ENCODE data around the gene TPM4.
"Not testable (repeated sequence)": the region's sequence is repeated elsewhere in the genome, so short reads cannot be mapped to it uniquely, and the experiment has no call there.

The TPM4 gene

DNA sequence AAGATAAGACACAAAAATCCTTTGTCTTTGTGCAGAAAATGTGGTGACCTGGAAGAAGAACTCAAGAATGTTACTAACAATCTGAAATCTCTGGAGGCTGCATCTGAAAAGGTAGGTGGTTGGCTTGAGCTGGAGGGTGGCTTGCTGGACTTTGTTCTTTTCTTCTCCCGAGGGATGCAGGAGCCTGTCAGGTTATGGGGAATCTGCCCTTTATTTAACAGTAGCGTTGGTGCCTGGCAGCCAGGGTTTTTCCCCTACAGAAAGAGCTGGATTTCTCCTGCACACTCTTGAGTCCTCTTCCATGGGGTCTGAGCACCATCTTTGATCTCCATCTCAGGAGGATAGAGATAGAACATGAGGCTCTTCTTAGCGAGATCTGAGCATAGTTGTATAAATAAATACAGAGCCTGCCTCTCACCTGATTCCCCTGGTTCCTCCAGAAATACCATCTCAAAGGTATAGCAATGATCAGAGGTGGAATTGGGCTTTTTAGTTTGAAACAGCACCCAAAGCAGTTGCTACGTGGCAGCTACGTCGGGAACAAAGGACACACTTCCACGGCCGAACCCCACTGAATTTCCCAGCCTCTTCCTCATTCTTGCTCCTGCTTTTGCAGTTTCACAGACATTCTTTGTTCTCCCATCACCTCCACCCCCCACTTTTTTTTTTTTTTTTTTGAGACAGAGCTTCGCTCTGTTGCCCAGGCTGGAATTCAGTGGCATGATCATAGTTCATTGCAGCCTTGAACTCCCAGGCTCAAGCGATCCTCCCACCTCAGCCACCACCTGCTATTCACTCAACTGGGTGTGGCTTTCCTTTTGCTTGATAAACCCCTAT, 12.9 kb downstream of the TPM4 start:
- DNase-seq (ENCODE audit: insufficient read length) = no peak
- FAIRE-seq = no peak
- no peak for TF ChIP-seq TAF1 (IDR thresholded peaks at IDR 0.05; ENCODE audit: borderline replicate concordance, low read depth, low read length)
- peak; percentile 27; the same call in 1 of the 2 replicates for TF ChIP-seq POLR2A (IDR thresholded peaks at IDR 0.05; ENCODE audit: low read depth, low read length)
- no peak; the same call in 1 of the 2 replicates for TF ChIP-seq POLR2AphosphoS5 (IDR thresholded peaks at IDR 0.05; ENCODE audit: low read depth, low read length)

DNA sequence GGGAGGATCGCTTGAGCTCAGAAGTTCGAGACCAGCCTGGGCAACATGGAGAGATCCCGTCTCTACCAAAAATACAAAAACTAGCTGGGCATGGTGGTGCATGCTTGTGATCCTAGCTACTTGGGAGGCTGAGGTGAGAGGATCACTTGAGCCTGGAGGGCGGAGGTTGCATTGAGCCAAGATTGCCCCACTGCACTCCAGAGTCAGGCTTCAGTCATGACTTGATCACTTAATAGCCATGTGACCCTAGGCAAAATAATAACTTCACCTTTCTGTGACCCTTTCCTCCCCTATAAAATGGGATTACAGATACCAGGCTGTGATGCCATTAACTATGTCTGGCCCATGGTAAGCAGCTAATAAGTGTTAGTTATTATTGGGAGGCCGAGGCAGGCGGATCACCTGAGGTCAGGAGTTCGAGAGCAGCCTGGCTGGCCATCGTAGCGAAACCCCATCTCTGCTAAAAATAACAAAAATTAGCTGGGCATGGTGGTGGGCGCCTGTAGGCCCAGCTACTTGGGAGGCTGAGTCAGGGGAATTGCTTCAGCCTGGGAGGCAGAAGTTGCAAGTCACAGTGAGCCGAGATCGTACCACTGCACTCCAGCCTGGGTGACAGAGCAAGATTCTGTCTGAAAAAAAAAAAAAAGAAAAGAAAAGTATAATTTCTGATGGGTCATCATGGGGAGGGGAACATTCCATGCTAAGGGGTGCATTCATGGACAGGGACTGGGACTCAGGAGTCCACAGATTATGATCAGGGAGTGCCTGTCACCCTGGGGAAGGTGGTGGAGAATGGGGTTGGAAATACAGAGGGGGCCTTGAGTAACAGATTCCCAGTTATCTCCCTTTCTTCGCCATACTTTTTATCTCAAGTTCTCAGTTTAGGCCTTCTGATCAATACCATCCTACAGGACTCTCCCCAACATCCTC, 15.5 kb downstream of the TPM4 start:
- DNase-seq (ENCODE audit: insufficient read length) (no peak), FAIRE-seq (no peak)
- TF ChIP-seq TAF1 (IDR thresholded peaks at IDR 0.05; ENCODE audit: borderline replicate concordance, low read depth, low read length) (no peak), POLR2AphosphoS5 (IDR thresholded peaks at IDR 0.05; ENCODE audit: low read depth, low read length) (peak; percentile 46; the same call in 1 of the 2 replicates), POLR2A (IDR thresholded peaks at IDR 0.05; ENCODE audit: low read depth, low read length) (peak; percentile 69)

DNA sequence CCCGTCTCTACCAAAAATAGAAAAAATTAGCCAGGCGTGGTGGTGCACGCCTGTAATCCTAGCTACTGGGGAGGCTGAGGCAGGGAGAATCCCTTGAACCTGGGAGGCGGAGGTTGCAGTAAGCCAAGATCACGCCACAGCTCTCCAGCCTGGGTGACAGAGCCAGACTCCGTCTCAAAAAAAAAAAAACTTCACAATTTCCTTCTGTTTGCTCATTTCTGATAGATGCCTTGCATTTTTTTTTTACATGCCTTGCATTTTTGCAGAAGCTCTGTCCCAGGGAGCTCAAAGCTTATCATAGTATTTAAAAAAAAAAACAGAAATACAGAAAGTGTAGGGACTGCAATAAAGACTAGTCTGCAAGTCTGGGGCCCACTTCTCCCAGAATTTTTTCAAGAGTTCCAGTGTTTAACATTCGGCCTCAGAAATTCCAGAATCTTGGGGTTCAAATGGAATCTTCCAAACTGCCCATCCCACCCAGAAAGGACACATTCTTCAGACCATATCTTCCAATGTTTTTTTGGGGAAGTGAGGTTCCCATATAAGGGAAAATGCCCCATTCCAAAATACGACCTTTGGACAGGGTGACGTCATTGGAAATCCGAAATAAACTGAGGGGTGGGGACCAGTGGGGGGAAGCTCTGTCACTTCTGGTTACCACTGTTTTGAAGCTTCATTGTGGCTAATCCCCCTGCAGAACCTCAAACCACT, 18.2 kb downstream of the TPM4 start:
- FAIRE-seq (no peak), DNase-seq (ENCODE audit: insufficient read length) (no peak)
- TF ChIP-seq TAF1 (IDR thresholded peaks at IDR 0.05; ENCODE audit: borderline replicate concordance, low read depth, low read length) = no peak
- TF ChIP-seq POLR2AphosphoS5 (IDR thresholded peaks at IDR 0.05; ENCODE audit: low read depth, low read length) = no peak
- TF ChIP-seq POLR2A (IDR thresholded peaks at IDR 0.05; ENCODE audit: low read depth, low read length) = no peak

DNA sequence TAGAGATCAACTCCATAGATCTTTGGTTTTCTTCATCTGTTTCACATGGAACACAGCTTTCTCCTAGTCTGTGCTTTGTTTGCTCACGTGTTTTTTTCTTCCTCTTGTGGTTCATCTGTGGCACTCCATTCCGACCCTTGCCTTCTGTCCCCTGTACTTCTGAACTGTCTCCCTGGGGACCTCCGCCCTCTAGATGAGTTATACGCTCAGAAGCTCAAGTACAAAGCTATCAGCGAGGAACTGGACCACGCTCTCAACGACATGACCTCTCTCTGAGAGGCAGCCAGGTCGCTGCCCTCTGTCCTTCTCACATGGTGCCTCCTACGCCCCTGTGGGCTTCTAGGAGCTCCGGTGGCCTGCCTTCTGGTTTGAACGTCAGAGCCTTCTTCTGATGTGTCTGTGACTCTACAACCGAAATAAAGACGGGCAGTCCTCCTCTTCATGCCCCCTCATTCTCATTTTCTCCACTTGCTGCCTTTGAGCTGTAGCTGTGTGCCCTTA, 18.8 kb downstream of the TPM4 start:
- TF ChIP-seq TAF1 (IDR thresholded peaks at IDR 0.05; ENCODE audit: borderline replicate concordance, low read depth, low read length) = no peak
- TF ChIP-seq POLR2A (IDR thresholded peaks at IDR 0.05; ENCODE audit: low read depth, low read length) = 0 out of 2 replicates have a peak, but pooled peaks have one; percentile 33
- TF ChIP-seq POLR2AphosphoS5 (IDR thresholded peaks at IDR 0.05; ENCODE audit: low read depth, low read length) = peak; percentile 58
- no peak for DNase-seq (ENCODE audit: insufficient read length)
- FAIRE-seq = no peak

DNA sequence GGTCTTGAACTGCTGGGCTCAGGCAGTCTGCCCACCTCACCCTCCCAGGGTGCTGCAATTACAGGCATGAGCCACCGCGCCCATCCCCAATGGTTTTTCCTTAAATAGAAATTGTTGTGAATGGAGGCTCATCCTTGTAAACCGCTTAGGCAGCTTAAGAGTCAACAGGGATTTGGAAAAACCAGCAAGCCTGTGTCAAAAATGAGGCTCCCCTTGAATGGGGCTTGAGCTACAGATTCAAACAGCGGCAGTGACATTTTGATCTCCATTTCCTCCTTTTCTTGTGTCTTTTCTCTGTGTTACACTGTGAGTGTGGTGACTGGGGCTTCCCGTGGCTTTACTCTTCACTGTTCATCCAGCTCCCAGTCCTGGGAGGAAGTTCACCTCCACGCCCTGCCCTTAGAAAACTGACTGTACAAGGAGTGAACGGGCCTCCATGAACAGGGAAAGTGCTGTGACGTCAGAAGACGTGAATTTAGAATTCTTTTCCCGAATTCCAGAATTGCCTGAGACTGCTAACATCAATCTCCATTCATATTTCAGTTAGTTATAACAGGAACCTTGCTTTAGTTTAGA, 20.1 kb downstream of the TPM4 start:
- no peak; the same call in 1 of the 2 replicates for TF ChIP-seq POLR2A (IDR thresholded peaks at IDR 0.05; ENCODE audit: low read depth, low read length)
- TF ChIP-seq POLR2AphosphoS5 (IDR thresholded peaks at IDR 0.05; ENCODE audit: low read depth, low read length) = peak; percentile 54
- DNase-seq (ENCODE audit: insufficient read length) = no peak
- FAIRE-seq = no peak

DNA sequence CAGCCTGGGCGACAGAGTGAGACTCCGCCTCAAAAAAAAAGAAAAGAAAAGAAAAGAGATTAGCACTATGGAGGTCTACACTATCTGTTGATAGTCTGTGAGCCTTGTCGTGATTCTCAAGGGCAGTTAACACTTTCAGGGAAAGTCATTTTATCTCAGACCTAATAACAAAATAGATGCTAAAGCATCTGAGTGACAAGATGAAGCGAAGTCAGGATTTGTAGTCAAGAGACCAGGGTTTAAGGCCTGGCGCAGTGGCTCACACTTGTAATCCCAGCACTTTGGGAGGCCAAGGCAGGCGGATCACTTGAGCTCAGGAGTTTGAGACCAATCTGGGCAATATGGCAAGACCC, 22.1 kb downstream of the TPM4 start:
- DNase-seq (ENCODE audit: insufficient read length) (no peak), FAIRE-seq (no peak)
- peak; percentile 8; the same call in 1 of the 2 replicates for TF ChIP-seq POLR2A (IDR thresholded peaks at IDR 0.05; ENCODE audit: low read depth, low read length)
- 0 out of 2 replicates have a peak, but pooled peaks have one; percentile 2 for TF ChIP-seq POLR2AphosphoS5 (IDR thresholded peaks at IDR 0.05; ENCODE audit: low read depth, low read length)
- TF ChIP-seq TAF1 (IDR thresholded peaks at IDR 0.05; ENCODE audit: borderline replicate concordance, low read depth, low read length) = no peak

DNA sequence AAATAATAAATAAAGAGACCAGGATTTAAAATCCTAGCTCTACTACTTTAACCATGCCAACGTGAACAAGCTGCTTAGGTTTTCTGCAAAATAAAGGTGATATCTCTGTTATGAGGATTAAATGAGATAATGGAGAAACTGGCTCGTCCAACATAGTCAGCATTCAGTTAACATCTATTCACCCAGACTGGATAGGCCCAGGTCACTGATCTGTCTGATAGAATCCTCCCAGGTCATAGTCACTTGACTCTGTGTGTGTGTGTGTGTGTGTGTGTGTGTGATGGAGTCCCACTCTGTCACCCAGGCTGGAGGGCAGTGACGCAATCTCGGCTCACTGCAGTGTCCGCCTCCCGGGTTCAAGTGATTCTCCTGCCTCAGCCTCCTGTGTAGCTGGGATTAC, 22.5 kb downstream of the TPM4 start:
- TF ChIP-seq POLR2A (IDR thresholded peaks at IDR 0.05; ENCODE audit: low read depth, low read length) (peak; percentile 60), TAF1 (IDR thresholded peaks at IDR 0.05; ENCODE audit: borderline replicate concordance, low read depth, low read length) (no peak), POLR2AphosphoS5 (IDR thresholded peaks at IDR 0.05; ENCODE audit: low read depth, low read length) (peak; percentile 86)
- FAIRE-seq (no peak), DNase-seq (ENCODE audit: insufficient read length) (no peak)

DNA sequence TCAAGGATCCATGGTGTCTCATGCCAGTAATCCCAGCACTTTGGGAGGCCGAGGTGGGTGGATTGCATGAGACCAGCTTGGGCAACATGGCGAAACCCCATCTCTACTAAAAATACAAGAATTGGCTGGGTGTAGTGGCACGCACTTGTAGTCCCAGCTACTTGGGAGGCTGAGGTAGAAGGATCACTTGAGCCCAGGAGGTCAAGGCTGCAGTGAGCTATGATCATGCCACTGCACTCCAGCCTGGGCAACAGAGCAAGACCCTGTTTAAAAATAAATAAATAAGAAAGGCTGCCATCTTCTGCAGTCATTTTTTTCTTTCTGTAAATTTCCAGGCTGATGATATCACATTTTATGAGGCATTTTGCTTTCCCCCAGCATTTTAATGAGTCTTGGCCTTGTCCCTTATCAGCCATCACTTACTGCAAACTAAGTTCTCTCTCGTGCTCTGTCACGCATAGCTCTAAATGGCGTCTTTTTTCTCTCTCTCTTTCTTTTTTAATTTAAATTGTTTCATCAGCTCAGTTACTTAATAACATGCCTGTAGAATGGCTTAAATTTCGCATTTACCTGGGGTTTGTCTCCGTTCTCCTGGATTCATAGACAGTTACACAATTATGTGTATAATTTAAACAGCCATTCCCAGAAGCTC, 23.1 kb downstream of the TPM4 start:
- DNase-seq (ENCODE audit: insufficient read length); FAIRE-seq: not testable (repeated sequence)
- TF ChIP-seq POLR2AphosphoS5 (IDR thresholded peaks at IDR 0.05; ENCODE audit: low read depth, low read length) = peak; percentile 51; the same call in 1 of the 2 replicates

DNA sequence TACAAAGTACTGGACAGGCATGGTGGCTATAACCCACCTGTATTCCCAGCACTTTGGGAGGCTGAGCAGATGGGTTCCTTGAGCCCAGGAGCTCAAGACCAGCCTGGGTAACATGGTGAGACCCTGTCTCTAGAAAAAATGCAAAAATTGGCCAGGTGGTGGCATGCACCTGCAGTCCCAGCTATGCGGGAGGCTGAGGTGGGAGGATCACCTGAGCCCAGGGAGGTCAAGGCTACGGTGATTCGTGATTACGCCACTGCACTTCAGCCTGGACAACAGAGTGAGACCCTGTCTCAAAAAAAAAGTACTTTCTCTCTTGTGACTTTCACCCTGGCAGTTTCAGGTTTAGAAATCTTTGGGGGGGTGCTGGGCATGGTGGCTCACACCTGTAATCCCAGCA, 24.2 kb downstream of the TPM4 start:
- TF ChIP-seq POLR2AphosphoS5 (IDR thresholded peaks at IDR 0.05; ENCODE audit: low read depth, low read length) = peak; percentile 57
- TF ChIP-seq POLR2A (IDR thresholded peaks at IDR 0.05; ENCODE audit: low read depth, low read length) = no peak; the same call in 1 of the 2 replicates
- TF ChIP-seq TAF1 (IDR thresholded peaks at IDR 0.05; ENCODE audit: borderline replicate concordance, low read depth, low read length) = no peak
- DNase-seq (ENCODE audit: insufficient read length) (no peak), FAIRE-seq (no peak)

DNA sequence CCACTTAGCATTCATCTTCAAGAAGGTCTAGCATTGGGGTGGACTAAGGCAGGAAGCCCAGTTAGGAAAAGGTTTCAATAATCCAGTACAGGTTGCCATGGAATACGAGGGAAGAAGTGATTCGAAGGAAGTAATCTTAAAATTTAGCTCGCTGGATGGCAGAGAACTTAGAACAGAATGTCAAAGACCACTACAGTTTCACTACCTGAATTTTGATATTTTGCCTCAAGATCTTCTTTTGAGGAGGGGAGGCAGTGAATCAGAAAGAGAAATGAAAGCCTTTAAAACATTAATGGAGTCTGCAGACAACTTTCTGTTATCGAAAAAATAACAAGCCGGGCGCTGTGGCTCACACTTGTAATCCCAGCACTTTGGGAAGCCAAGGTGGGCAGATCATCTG, 28.4 kb downstream of the TPM4 start:
- TF ChIP-seq POLR2AphosphoS5 (IDR thresholded peaks at IDR 0.05; ENCODE audit: low read depth, low read length) (no peak), TAF1 (IDR thresholded peaks at IDR 0.05; ENCODE audit: borderline replicate concordance, low read depth, low read length) (no peak), POLR2A (IDR thresholded peaks at IDR 0.05; ENCODE audit: low read depth, low read length) (no peak)
- DNase-seq (ENCODE audit: insufficient read length) = no peak
- no peak for FAIRE-seq
